GM12875 (cell line): ENCODE measurements around the gene ELL.

Experiments used
- H3K4me3 ChIP-seq: one replicate; pipeline ENCODE4 v1.5.1; 2011; ENCODE audit warnings: low read depth, low read length, control low read depth
- TF ChIP-seq, protein P1 (sequence below): IDR thresholded peaks from 2 replicates; pipeline ENCODE4 v1.5.1; 2011; ENCODE audit warnings: low read depth, mild to moderate bottlenecking, control low read depth, inconsistent platforms, low read length, moderate library complexity, borderline replicate concordance; ENCODE audit not compliant: insufficient read depth

Gene ELL

DNA sequence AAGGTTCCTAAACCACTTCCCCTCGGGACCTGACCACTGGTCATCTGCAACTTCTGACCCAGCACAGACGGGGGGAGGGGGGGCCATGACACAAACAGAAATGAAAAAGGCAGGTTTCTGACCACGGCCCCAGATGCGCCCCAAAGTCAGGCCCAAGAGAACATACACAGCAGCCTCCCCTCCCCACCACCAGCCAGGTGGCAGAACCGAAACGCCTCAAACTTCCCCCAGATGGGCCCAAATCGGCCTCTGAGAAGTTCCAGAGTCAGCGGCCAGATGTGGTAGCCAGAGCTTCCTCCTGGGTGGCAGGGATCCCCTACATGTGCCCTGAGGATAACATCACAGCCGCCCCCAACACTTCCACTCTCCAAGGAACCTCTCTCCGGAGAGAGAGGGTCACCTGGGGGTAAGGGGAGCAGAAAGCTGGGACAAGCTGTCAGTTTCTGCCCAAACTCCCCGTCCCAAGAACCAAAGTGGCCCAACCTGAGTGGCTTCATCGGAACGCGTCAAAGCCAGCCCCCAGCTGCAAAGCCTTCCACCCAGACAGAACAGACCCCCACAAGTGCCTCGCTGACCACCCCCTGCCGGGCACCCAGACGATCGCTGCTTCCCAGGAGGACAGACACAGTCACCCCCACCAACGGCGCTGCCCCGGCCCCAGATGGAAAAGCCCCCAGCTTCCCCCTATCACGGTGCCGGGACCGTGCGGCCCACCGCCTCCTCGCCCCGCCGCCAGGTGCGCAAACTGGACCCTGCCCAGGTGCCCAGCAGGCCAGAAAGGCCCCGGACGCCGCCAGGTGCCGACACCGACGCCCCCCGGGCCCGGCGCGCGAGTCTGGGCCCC, 800 bp downstream of the ELL start:
- TF ChIP-seq, protein P1, sequence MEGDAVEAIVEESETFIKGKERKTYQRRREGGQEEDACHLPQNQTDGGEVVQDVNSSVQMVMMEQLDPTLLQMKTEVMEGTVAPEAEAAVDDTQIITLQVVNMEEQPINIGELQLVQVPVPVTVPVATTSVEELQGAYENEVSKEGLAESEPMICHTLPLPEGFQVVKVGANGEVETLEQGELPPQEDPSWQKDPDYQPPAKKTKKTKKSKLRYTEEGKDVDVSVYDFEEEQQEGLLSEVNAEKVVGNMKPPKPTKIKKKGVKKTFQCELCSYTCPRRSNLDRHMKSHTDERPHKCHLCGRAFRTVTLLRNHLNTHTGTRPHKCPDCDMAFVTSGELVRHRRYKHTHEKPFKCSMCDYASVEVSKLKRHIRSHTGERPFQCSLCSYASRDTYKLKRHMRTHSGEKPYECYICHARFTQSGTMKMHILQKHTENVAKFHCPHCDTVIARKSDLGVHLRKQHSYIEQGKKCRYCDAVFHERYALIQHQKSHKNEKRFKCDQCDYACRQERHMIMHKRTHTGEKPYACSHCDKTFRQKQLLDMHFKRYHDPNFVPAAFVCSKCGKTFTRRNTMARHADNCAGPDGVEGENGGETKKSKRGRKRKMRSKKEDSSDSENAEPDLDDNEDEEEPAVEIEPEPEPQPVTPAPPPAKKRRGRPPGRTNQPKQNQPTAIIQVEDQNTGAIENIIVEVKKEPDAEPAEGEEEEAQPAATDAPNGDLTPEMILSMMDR: no peak
- peak overlapping the region; percentile 100 for H3K4me3 ChIP-seq

DNA sequence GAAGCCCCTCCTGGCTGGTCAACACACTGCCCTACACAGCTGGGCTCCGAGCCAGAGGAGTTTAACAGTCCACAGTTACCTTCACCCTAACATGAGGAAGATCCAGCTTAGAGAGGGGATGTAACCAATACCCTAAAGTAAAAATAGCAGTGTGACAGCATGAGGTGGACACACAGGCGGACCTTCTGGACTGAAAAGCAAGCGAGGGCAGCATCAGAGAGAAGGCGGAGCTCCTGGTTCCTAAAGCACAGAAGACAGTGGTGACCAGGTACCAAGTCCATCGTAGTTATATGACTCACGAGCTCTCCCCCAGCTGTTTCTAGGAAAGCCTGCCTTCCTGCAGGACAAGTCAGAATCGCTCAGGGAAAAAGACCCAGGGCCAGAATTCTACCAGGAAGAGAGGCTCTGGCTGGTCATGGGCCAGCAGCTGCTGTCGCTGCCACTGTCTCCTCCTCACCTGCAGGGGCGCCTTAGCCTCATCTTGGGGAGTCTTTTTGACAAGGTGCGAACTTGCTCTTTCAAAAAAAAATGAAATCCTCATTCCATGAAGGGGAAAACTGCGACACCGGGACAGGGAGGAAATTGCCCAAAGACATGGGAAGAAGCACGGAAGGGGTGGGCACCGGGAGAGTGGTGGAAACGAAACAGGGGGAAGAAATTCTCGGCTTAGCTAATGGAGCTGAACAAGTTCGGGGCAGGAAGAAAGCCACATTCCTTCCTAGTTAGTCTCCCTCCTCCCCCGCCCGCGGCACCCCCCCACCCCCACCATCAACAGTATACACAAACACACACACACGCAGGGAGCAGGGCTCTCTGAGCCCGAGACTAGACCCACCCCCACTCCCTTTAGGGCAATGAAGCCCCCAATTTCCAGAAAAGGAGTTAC, 1.7 kb downstream of the ELL start:
- H3K4me3 ChIP-seq: peak overlapping the region; percentile 100
- TF ChIP-seq, protein P1: peak; percentile 88

DNA sequence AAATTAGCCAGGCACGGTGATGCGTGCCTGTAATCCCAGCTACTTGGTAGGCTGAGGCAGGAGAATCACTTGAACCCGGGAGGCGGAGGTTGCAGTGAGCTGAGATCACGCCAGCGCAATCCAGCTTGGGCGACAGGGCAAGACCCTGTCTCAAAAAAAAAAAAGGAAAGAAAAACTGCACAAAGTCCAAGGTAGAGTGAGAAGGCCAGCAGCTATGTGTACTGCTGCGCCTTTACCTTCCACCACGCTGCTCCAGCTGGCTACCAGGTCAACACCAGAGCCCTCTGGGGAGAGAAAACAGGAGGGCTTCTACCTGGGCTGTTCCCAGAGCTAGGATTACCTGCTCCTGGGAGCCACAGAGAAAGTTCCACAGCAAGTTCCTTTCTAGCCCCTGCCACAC, 3.2 kb downstream of the ELL start:
- H3K4me3 ChIP-seq: no peak overlapping the region
- TF ChIP-seq, protein P1: no peak

DNA sequence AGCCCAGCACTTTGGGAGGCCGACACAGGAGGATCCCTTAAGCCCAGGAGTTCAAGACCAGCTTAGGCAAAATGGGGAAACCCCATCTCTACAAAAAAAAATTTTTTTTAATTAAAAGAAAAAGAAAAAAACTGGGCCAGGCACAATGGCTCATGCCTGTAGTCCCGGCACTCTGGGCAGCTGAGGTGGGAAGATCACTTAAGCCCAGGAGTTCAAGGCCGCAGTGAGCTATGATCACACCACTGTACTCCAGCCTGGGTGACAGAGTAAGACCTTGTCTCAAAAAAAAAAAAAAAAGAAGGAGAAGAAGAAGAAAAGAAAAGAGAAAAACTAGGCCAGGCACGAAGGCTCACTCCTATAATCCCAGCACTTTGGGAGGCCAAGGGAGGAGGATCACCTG, 4.3 kb downstream of the ELL start:
- TF ChIP-seq, protein P1: no peak
- no peak overlapping the region for H3K4me3 ChIP-seq

DNA sequence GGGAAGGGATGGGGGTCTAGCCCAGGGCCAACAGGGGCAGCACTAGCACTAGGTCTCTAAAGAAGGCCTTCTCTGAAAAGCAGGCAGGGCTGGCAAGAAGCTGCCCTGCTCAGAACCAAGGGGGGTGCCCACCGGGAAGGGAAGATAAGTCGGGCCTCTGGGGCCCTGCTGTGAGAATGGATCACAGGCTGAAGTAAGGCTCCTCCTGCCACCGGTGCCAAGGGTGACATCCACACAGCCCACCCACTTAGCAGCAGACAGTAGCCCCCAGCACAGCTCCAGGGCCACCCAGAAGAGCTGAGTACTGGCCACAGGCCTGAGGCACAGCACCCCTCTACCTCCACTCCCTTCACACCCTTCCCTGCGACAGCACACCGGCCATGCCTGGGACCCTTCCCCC, 5.9 kb downstream of the ELL start:
- no peak overlapping the region for H3K4me3 ChIP-seq
- TF ChIP-seq, protein P1: no peak

DNA sequence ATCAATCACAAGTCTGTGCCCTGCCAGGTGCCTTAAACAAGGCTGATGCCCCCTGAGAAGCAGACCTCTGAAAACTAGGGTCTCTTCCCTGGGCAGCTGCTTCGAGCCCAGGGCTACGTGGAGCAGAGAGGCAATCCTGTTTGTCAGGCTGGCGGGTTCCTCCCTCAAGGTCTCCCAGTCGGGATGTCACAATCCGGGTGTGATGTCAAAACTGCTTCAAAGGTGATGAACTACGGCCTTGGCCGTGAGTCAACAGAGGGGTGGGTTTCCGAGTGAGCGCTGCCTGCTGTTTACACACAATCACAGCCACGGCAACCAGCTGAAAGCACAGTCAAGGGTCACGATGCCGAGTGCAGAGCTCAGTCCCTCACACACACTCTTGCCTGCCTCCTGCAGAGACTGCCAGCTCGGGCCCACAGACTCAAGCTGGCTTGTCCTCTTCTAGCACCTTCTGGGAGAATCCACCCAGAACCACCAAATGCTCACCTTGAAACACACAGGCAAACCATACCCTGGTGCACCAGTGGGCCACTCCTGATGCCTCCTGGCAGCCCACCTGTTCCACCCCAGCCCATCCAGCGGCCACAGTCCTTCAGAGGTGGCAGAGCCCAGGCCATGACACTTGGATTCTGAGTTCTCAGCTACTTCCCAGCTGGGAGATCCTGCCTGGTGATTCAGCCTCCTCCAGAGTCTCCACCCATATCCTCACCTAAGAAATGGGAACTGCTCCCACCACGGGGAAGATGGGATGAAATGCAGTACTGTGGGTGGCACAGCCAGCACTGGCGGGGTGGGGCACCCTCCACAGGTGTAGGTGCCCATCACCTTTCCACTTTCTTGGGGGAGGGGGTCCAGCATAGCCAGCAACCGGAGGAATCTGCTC, 6.8 kb downstream of the ELL start:
- H3K4me3 ChIP-seq: no peak overlapping the region

More for the DNA sequence above, 6.8 kb downstream of the ELL start:
- TF ChIP-seq, protein P1: no peak
